Right renal pelvis (tissue), 4 donors: ENCODE results near the gene LXN. TPM values are rescaled to one million over a fixed set of nuclear protein-coding genes. Genes with fewer than 3 reads are reported as not detected.
"Not testable (repeated sequence)": the region's sequence is repeated elsewhere in the genome, so short reads cannot be mapped to it uniquely, and the experiment has no call there.

Experiments used
- DNase-seq, 4 donors: peaks; one replicate each; pipeline ENCODE4 v3.0.0-alpha.2; 2013; ENCODE audit warnings: low read depth in 4 of 4, low spot score in 3 of 4, missing footprints in 1 of 4
- polyA plus RNA-seq, 4 donors: library from polyadenylated mRNA; unstranded; fragments of 120-200 nt; gene quantifications; one replicate each; pipeline ENCODE4 v1.2.1, GENCODE V29; 2013; ENCODE audit not compliant: insufficient read length in 4 of 4

LXN gene
- 10 to 100 TPM; 28.7 to 38.3 (median 31.5) TPM for polyA plus RNA-seq

- peak; percentile 67 to 69 (median 67) for DNase-seq
These were observed at the start of gene LXN for GRCh38 chr3:158672215-158673176. Gene LXN, minus strand, starts transcription at chr3:158672648. Its CDS starts 170 bp downstream, at chr3:158672478.

- no peak for DNase-seq
These were observed 49.7 kb upstream of the LXN start for GRCh38 chr3:158722108-158722507.

- no peak for DNase-seq
These were observed 46.2 kb upstream of the LXN start for GRCh38 chr3:158718490-158719170.

GRCh38 chr3:158717576-158717975, 45.1 kb upstream of the LXN start:
- DNase-seq, result no peak

- DNase-seq, result no peak
These were observed 40.6 kb upstream of the LXN start for GRCh38 chr3:158713094-158713499.

- DNase-seq, result no peak
These were observed 40.0 kb upstream of the LXN start for GRCh38 chr3:158712443-158712842.

- no peak for DNase-seq
These were observed 39.4 kb upstream of the LXN start for GRCh38 chr3:158711886-158712285.

GRCh38 chr3:158710601-158711000, 38.2 kb upstream of the LXN start:
- no peak for DNase-seq

- no peak for DNase-seq
These were observed 37.2 kb upstream of the LXN start for GRCh38 chr3:158709666-158710083.

- no peak for DNase-seq
These were observed 31.1 kb upstream of the LXN start for GRCh38 chr3:158703566-158703965.

GRCh38 chr3:158702815-158703481, 30.5 kb upstream of the LXN start:
- no peak for DNase-seq

- DNase-seq, result no peak
These were observed 29.1 kb upstream of the LXN start for GRCh38 chr3:158701420-158702065.

- DNase-seq, result no peak
These were observed 28.1 kb upstream of the LXN start for GRCh38 chr3:158700559-158700958.

- no peak for DNase-seq
These were observed 24.2 kb upstream of the LXN start for GRCh38 chr3:158696618-158697017.

GRCh38 chr3:158693866-158694456, 21.5 kb upstream of the LXN start:
- not testable (repeated sequence) for DNase-seq

GRCh38 chr3:158685159-158685558, 12.7 kb upstream of the LXN start:
- DNase-seq, result no peak

- no peak for DNase-seq
These were observed 10.9 kb upstream of the LXN start for GRCh38 chr3:158683230-158683962.

GRCh38 chr3:158680861-158681260, 8.4 kb upstream of the LXN start:
- DNase-seq, result no peak

GRCh38 chr3:158679547-158680000, 7.1 kb upstream of the LXN start:
- no peak for DNase-seq
